HCT116 (cell line): ENCODE measurements around the gene SCGB2A2. TPM values are rescaled to one million over a fixed set of nuclear protein-coding genes. Genes with fewer than 3 reads are reported as not detected.

ENCODE experiments used
- ATAC-seq: fragments of 200-7000 bp; cut with Tn5 transposase; 2 replicates; pipeline ENCODE4 v1.9.1; 2020; ENCODE audit warnings: mild to moderate bottlenecking, moderate library complexity
- BruUV-seq: library from RNA; stranded (reverse); fragments of 400-500 nt; replicated peaks from 2 replicates; lab custom pipeline; 2021; lab: Mats Ljungman, UMichigan
- CTCF ChIA-PET: fragments of 300-600 bp; sonication (Branson Sonifier 250); formaldehyde crosslinking; loops from one replicate; lab custom pipeline; 2021; ENCODE audit warnings: antibody characterized with exemption; lab: Charles Lee
- POLR2A ChIA-PET: fragments of 300-600, 350-600 bp; sonication (Branson Sonifier 250); formaldehyde crosslinking; loops from one replicate; lab custom pipeline; 2021; ENCODE audit warnings: antibody characterized with exemption; lab: Charles Lee
- RAD21 ChIA-PET, 2 experiments: fragments of 300-600 bp; sonication (Branson Sonifier 250); formaldehyde crosslinking; loops; one replicate each; lab custom pipeline; 2023; ENCODE audit warnings: low total read pairs in 2 of 2; ENCODE audit not compliant: uncharacterized antibody in 2 of 2, unreplicated experiment in 2 of 2, low non-redundant PET in 1 of 2; lab: Charles Lee
- DNase-seq: peaks from one replicate; pipeline ENCODE4 v3.0.0-alpha.2; 2010; ENCODE audit warnings: low read depth, low spot score
- H2AFZ ChIP-seq: fragments of 200-600 bp; shearing (Covaris generic), sonication (generic); 2 replicates; pipeline ENCODE4 v1.6.1; 2017; ENCODE audit warnings: low read depth, mixed run types, mixed read lengths, antibody characterized with exemption, low read length; ENCODE audit not compliant: poor library complexity, severe bottlenecking
- H3K27ac ChIP-seq: 2 replicates; pipeline ENCODE4 v1.5.1; 2012; ENCODE audit warnings: low read depth, low read length
- H3K27me3 ChIP-seq: fragments of 200-600 bp; sonication (generic); 2 replicates; pipeline ENCODE4 v1.6.1; 2016; ENCODE audit warnings: mixed run types, low read length, mixed read lengths; ENCODE audit not compliant: insufficient read depth
- H3K36me3 ChIP-seq, 2 experiments: fragments of 200-500 bp in 1 of 2; fragments of 200-600 bp in 1 of 2; sonication (Bioruptor generic) in 1 of 2; sonication (generic) in 1 of 2; 2 replicates each; pipeline versions ENCODE4 v1.5.1 to v1.6.1; 2014 to 2016; ENCODE audit warnings: low read length in 2 of 2, inconsistent platforms in 1 of 2, mixed read lengths in 1 of 2, mixed run types in 1 of 2; ENCODE audit not compliant: insufficient read depth in 2 of 2, control insufficient read depth in 1 of 2
- H3K4me1 ChIP-seq, 2 experiments: fragments of 200-600 bp in 1 of 2; sonication (generic) in 1 of 2; 2 replicates each; pipeline versions ENCODE4 v1.5.1 to v1.6.1; 2012 to 2017; ENCODE audit warnings: low read length in 2 of 2, inconsistent platforms in 1 of 2, mild to moderate bottlenecking in 1 of 2, mixed read lengths in 1 of 2, mixed run types in 1 of 2, moderate library complexity in 1 of 2; ENCODE audit not compliant: insufficient read depth in 2 of 2, control insufficient read depth in 1 of 2
- H3K4me2 ChIP-seq: fragments of 200-600 bp; sonication (generic); 2 replicates; pipeline ENCODE4 v1.6.1; 2017; ENCODE audit warnings: mixed run types, low read length, mixed read lengths
- H3K4me3 ChIP-seq, 2 experiments: fragments of 200-600 bp in 1 of 2; sonication (generic) in 1 of 2; replicated peaks in 1 of 2; 2 replicates each; pipeline ENCODE4 v1.5.1; 2011 to 2016; ENCODE audit warnings: low read length in 2 of 2, control low read depth in 1 of 2, low read depth in 1 of 2, mild to moderate bottlenecking in 1 of 2, mixed read lengths in 1 of 2, mixed run types in 1 of 2
- H3K79me2 ChIP-seq: fragments of 200-600 bp; sonication (generic); 2 replicates; pipeline ENCODE4 v1.6.1; 2017; ENCODE audit warnings: mild to moderate bottlenecking, mixed run types, low read length, moderate library complexity, mixed read lengths; ENCODE audit not compliant: insufficient read depth
- H3K9ac ChIP-seq: fragments of 200-600 bp; sonication (generic); 2 replicates; pipeline ENCODE4 v1.6.1; 2016; ENCODE audit warnings: low read length, mixed read lengths
- H3K9me2 ChIP-seq: fragments of 200-600 bp; sonication (generic), shearing (Covaris generic); 2 replicates; pipeline ENCODE4 v1.6.1; 2017; ENCODE audit warnings: mixed run types, mild to moderate bottlenecking, moderate library complexity; ENCODE audit not compliant: insufficient read depth
- H3K9me3 ChIP-seq, 2 experiments: fragments of 200-500 bp in 1 of 2; fragments of 200-600 bp in 1 of 2; sonication (Bioruptor generic) in 1 of 2; sonication (generic) in 1 of 2; 2 replicates each; pipeline ENCODE4 v1.6.1; 2014 to 2017; ENCODE audit warnings: low read length in 2 of 2, mixed read lengths in 2 of 2, inconsistent platforms in 1 of 2, low read depth in 1 of 2, mild to moderate bottlenecking in 1 of 2, mixed run types in 1 of 2, moderate library complexity in 1 of 2; ENCODE audit not compliant: control insufficient read depth in 1 of 2, insufficient read depth in 1 of 2
- H4K20me1 ChIP-seq: fragments of 200-600 bp; sonication (generic), shearing (Covaris generic); 2 replicates; pipeline ENCODE4 v1.6.1; 2017; ENCODE audit warnings: mixed run types, mild to moderate bottlenecking, moderate library complexity; ENCODE audit not compliant: insufficient read depth
- EZH2 ChIP-seq: fragments of 200-600 bp; sonication (generic); IDR thresholded peaks from 2 replicates; pipeline ENCODE4 v1.6.1; 2017; ENCODE audit warnings: antibody characterized with exemption, mixed run types
- FOSL1 ChIP-seq: IDR thresholded peaks from 2 replicates; pipeline ENCODE4 v1.6.1; 2012; ENCODE audit warnings: low read depth
- JUND ChIP-seq: IDR thresholded peaks from 2 replicates; pipeline ENCODE4 v1.6.1; 2012
- POLR2A ChIP-seq: IDR thresholded peaks from 2 replicates; pipeline ENCODE4 v1.7.0; 2011; ENCODE audit warnings: borderline replicate concordance; ENCODE audit not compliant: insufficient read depth, insufficient read length; ENCODE audit errors: extremely low read depth
- RAD21 ChIP-seq: IDR thresholded peaks from 2 replicates; pipeline ENCODE4 v1.6.1; 2012; ENCODE audit warnings: low read depth, mild to moderate bottlenecking
- SP1 ChIP-seq: IDR thresholded peaks from 2 replicates; pipeline ENCODE4 v1.6.1; 2012; ENCODE audit warnings: low read depth
- SRF ChIP-seq: IDR thresholded peaks from 2 replicates; pipeline ENCODE4 v1.6.1; 2012; ENCODE audit warnings: low read depth
- TCF7L2 ChIP-seq: IDR thresholded peaks from 2 replicates; pipeline ENCODE4 v1.7.0; 2011; ENCODE audit warnings: borderline replicate concordance, inconsistent platforms; ENCODE audit not compliant: insufficient read depth, insufficient read length; ENCODE audit errors: extremely low read depth
- ZBTB33 ChIP-seq: IDR thresholded peaks from 2 replicates; pipeline ENCODE4 v1.6.1; 2011; ENCODE audit warnings: mild to moderate bottlenecking, low read length, moderate library complexity; ENCODE audit not compliant: insufficient replicate concordance; ENCODE audit errors: extremely low read depth
- ZFX ChIP-seq: fragments of 450-650 bp; IDR thresholded peaks from 2 replicates; pipeline ENCODE4 v1.6.1; 2017
- intact Hi-C: fragments of 100-400 bp; cut with micrococcal nuclease; formaldehyde crosslinking; loops from 2 replicates; pipeline ENCODE4 v1.10.0; 2022
- total RNA-seq: library from RNA; stranded (reverse); gene quantifications from one replicate; pipeline ENCODE4 v1.2.1, GENCODE V29; 2021; ENCODE audit not compliant: unreplicated experiment
- TF ChIP-seq, protein P1 (sequence below): IDR thresholded peaks from 2 replicates; pipeline ENCODE4 v1.6.1; 2012; ENCODE audit warnings: low read depth
- TF ChIP-seq, protein P2 (sequence below): IDR thresholded peaks from 2 replicates; pipeline ENCODE4 v1.6.1; 2012

The SCGB2A2 gene
- total RNA-seq, 1 experiment from 2014 or later = not detected

DNA sequence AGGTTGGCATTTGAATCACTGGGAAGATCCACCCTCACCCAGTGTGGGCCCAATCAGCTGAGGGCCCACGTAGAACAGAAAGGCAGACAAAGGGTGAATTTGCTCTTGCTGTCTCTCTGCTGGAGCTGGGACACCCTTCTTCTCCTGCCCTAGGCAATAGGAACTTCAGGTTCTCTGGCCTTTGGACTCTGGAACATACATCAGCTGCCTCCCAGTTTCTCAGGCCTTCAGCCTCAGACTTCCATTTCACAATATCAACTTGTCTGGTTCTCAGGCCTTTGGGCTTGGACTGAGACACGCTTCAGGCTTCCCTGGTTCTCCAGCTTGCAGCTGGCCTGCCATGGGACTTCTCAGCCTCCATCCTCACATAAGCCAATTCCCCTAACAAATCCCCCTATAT is 52.6 kb downstream of the SCGB2A2 start:
- no peaks in the 10 kb centered on the region for H3K4me1 ChIP-seq
- ATAC-seq (no peak), DNase-seq (no peak)
- H3K27me3 ChIP-seq = no peaks in the 10 kb centered on the region
- no peaks in the 10 kb centered on the region for H3K9me2 ChIP-seq
- H3K4me3 ChIP-seq = no peak overlapping the region
- H3K79me2 ChIP-seq = no peaks in the 10 kb centered on the region
- RAD21 ChIA-PET = interaction anchor here in 1 of 2 experiments (0.9 kb wide), 1 partner anchor 152 kb away, joined by 3 read pairs; no protein-coding TSS in a partner anchor
- no TSS peak for BruUV-seq
- no peaks in the 10 kb centered on the region for H4K20me1 ChIP-seq
- no peak overlapping the region for H3K4me2 ChIP-seq
- H3K9me3 ChIP-seq = no peaks in the 10 kb centered on the region
- POLR2A ChIA-PET = no interaction called here
- H3K27ac ChIP-seq = no peak overlapping the region
- intact Hi-C loops = no loop called here
- no peak overlapping the region for H3K9ac ChIP-seq
- H2AFZ ChIP-seq = no peak overlapping the region
- no peaks in the 10 kb centered on the region for H3K36me3 ChIP-seq
- CTCF ChIA-PET = interaction anchor here (0.7 to 1.6 kb wide), 6 partner anchors 9 to 524 kb away, joined by 3 to 5 read pairs (median 4); partner anchors contain the start of gene ASRGL1
- TF ChIP-seq, protein P1, sequence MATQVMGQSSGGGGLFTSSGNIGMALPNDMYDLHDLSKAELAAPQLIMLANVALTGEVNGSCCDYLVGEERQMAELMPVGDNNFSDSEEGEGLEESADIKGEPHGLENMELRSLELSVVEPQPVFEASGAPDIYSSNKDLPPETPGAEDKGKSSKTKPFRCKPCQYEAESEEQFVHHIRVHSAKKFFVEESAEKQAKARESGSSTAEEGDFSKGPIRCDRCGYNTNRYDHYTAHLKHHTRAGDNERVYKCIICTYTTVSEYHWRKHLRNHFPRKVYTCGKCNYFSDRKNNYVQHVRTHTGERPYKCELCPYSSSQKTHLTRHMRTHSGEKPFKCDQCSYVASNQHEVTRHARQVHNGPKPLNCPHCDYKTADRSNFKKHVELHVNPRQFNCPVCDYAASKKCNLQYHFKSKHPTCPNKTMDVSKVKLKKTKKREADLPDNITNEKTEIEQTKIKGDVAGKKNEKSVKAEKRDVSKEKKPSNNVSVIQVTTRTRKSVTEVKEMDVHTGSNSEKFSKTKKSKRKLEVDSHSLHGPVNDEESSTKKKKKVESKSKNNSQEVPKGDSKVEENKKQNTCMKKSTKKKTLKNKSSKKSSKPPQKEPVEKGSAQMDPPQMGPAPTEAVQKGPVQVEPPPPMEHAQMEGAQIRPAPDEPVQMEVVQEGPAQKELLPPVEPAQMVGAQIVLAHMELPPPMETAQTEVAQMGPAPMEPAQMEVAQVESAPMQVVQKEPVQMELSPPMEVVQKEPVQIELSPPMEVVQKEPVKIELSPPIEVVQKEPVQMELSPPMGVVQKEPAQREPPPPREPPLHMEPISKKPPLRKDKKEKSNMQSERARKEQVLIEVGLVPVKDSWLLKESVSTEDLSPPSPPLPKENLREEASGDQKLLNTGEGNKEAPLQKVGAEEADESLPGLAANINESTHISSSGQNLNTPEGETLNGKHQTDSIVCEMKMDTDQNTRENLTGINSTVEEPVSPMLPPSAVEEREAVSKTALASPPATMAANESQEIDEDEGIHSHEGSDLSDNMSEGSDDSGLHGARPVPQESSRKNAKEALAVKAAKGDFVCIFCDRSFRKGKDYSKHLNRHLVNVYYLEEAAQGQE = no peak
- TF ChIP-seq ZBTB33 = no peak
- no peak for TF ChIP-seq ZFX
- no peak for TF ChIP-seq SP1
- no peak for TF ChIP-seq RAD21
- TF ChIP-seq TCF7L2 = no peak
- no peak for TF ChIP-seq POLR2A
- no peak for TF ChIP-seq JUND
- no peak for TF ChIP-seq FOSL1
- no peak for TF ChIP-seq SRF
- TF ChIP-seq, protein P2, sequence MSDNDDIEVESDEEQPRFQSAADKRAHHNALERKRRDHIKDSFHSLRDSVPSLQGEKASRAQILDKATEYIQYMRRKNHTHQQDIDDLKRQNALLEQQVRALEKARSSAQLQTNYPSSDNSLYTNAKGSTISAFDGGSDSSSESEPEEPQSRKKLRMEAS = no peak
- no peak for TF ChIP-seq EZH2

Other genes with a start within 250 kb of the SCGB2A2 start
- gene INCENP, start 146.1 kb upstream of the SCGB2A2 start, total RNA-seq = 118 TPM
- gene SCGB1D1, start 79.9 kb upstream of the SCGB2A2 start, total RNA-seq = not detected
- not detected for gene SCGB2A1, start 61.5 kb upstream of the SCGB2A2 start, total RNA-seq
- not detected for gene SCGB1D2, start 27.9 kb upstream of the SCGB2A2 start, total RNA-seq
- gene SCGB1D4, start 28.9 kb downstream of the SCGB2A2 start, total RNA-seq = not detected
- gene ASRGL1, start 67.3 kb downstream of the SCGB2A2 start, total RNA-seq = 27.6 TPM
- 2.0 TPM for gene SCGB1A1, start 148.9 kb downstream of the SCGB2A2 start, total RNA-seq